CD1c-positive myeloid dendritic cell (primary cell): ENCODE data around the gene NPAS3.

Experiments used
- DNase-seq: peaks from one replicate; pipeline ENCODE4 v3.0.0-alpha.2; 2016; ENCODE audit errors: extremely low spot score

NPAS3 gene

DNA sequence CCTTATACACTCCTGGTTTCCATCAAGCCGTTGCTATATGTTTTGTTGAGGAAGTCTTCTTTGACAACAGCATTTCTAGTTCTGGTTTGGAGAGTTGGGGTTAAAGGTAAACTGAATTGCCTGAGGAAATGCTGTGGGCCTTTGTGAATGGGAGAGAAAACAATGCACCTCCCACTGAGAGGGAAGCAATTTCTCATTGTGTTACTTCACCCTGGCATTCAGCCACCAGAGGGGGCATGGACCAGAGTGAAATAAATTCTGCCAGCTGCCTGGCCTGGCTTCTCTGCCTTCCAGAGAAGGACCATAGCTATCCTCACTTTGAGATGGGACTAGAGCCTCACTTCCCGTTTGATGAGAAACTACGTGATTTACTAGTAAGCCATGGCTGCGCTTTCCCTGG is 536.9 kb downstream of the NPAS3 start:
- peak; percentile 3 for DNase-seq

DNA sequence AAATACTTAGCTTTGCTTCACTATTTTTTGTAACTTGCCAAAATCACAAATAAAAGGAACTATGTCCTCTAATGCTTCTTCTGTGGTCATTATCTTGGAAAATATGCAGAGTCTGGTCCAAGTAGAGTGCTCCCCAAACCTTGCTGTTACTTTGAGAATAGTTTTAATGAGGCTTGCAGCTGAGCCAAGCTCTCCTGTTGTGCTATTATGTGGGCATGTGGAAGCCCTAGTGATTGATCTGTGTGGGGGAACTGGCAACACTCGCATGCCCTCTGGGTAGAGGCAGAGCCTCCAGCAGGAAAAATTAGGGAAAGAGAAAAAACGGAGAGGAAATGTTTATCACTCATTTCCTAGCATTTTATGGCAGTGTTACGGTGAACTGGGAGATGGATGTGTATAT is 539.1 kb downstream of the NPAS3 start:
- no peak for DNase-seq

DNA sequence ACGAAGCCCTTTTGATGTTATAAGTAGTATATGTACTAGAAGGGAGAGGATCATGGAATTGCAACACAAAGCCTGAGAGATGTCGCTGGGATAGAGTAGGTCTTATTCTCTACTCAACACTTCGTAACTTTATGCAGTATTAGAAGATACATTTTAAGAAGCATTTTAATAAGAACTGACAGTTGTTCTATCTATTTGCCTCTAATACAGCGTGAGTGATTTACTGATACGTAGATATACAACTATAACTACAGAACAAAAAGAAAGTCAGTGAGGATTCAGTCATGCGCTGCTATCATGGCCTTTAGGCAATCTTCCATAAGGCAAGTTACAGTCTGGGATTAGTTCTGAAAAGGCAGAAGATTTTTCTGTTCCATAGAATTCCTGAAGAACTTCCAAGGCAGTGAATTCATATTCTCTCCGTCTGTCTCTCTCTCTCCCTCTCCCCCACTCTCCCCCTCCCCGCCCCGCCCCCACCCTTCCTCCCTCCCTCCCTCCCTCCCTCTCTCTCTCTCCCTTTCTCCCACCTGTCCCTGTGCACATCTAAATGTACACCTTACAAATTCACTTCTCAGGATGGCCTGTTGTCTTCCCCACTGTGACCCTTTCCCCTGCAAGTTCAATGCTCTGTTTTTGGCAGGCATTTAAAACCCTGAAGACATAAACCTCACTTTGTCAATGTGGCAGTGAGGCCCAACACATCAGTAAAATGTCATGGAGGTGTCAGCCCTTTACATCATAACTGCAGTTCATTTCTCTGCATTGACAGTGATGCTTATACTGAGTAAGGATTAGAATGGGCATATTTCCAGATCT is 541.6 kb downstream of the NPAS3 start:
- DNase-seq: no peak

DNA sequence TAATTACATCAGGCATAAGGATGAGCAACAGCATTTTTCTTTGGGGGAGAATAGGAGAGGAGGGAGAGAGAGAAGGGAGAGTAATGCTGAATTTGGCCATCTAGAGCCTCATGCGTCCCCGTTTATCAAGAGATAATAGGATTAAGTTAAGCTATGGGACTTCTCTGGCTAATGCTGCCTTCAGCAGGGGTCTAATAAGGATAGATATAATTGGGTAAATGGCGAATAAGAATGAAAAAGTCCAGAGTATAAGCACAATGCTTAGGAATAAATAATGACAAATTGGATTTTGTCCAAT is 542.2 kb downstream of the NPAS3 start:
- DNase-seq: no peak

DNA sequence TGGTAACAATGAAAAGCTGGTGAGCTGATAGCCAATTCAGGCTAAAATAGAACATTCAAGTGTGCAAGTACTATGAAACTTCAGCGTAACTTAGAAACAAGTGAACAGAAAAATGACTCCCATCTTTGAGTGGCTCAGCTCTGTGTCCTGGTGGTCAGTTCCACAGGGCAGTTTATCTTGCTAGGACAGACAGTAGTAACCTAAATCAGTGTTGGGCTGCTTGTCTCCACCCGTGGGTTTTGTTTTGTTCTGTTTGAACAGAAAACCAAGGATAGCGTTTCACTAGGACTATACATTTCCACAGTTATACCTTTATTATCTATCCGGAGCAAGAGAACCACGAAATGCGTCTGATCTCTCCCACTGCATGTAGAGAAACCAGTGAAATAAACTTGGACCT is 544.4 kb downstream of the NPAS3 start:
- no peak for DNase-seq

DNA sequence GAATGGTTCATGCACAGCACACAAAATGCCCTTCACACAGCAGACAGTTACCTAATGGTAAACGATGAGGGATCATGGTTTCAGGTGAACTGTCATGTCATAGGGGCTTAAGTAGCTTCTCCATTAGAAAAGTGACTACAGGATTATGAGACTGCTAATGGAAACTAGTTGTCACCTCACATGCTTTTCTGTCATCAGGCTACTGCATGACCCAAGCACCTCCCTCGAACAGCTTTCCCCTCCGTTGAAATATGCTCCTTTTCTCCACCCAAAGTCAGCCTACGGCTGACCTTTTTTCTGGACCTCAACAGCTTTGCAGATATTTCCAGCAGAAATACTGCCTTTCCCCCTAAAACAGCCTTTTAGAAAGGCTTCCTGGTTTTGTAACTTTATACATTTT is 544.9 kb downstream of the NPAS3 start:
- DNase-seq: no peak

DNA sequence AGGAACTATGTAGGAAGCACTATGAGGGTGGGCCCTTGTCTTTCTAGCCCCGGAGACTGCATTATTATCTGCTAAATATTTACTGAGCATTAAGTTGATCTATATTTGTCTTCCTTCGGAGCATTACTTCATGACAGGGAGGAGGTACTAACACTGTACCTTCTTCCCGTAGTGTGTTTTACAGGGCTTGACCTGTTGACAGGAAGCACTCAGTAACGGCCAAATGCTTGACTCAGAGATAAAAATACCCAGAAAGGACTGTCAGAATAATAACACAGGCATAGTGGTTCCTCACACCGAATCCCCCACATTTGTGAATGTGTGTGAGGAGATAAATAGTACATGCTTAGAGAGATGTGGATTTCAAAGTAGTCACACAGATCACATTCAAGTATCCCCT is 545.6 kb downstream of the NPAS3 start:
- DNase-seq: no peak

DNA sequence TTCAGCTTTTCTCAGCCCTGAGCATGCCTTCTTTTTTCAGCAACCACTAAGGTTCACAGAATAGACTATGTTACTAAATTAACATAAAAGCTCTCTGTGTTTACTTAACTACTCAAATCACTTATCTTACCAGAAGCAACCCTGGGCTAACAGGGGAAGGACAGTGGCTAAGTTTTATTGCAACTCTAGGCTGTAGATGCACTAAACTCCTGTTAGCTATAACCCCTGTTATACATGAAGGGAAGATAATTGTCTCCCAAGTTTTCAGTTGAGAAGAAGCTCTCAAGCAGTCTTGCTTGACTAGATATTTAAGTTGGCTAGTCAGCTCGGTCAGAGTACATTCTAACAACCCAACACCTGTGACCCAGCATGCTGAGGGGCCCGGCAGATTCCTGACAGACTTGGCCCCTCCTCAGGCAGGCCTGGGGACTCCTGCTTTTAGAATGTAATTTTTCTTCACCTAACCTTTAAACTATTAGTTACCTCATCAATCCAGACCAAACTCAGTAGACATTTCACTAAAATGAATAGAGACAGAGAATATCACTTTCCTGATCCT is 547.7 kb downstream of the NPAS3 start:
- no peak for DNase-seq

DNA sequence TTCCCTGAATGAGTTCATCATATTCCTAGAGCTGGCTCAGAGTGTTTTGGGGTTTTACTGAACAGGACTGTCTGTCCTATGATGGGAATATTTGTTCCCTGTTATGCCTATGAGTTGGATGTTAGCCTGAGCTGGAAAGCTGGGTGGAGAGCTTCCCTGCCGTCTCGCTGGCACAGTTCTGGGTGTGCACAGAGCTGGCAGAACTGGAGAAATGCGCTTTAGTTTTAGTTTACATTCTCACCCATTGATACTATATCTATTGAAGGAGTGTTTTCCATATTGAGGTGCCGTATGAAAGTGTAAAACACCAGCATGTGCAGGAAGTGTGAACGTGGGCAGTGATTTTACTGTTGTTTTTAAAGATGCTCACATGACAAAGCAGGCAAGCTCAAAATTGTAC is 549.9 kb downstream of the NPAS3 start:
- DNase-seq: no peak

DNA sequence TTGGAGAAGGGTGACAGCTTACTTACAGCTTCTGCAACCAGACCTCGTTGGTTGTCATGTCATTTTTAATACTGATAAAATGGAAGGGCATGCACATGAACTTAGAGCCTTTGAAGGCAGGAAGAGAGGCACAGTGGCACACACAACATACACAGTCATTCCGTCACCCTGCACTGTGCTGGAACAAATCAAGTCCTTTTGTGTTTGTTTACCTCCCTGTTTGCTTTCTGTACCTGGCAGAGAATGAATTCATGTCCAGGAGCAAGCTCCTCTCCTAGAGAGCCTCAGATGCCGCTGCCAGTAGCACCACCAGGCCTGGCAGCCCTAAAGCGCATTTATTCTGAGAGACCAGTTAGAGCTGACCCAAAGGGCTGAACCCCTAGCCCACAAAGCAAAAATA is 551.9 kb downstream of the NPAS3 start:
- no peak for DNase-seq

DNA sequence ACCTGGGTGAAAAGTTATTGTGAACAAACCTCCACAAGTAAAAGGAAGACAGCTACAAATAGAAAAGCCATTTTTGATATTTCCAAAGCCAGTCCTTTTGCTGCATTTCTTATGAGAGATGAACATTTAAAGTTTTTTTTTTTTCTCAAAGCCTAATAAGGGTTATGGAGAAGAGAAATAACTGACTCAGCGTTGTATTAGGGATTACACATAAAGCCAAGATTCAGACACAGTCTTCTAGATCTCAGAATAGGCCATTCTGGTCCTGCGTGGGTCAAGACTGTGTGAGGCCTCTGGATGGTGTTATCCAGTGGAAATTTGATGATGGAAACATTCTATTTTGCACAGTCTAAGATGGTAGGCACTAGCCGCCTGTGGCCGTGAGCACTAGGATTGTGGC is 552.4 kb downstream of the NPAS3 start:
- no peak for DNase-seq

DNA sequence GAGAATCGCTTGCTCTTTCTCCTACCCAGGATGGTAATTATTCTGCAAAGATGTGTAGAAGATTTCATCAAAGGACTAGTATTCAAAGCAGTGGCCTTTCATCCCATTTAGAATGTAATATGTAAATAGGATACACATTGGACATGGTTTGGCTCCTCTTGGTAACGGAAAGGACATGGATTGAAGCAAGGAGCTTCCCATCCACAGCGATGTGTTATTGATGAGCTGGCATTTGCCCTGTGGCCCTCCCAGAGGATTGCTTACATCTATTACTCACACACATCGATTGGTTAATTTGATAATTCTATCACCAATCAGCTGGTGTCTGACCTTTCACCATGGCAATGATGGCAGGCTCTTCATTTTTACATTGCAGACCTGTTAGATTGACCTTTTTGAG is 553.8 kb downstream of the NPAS3 start:
- no peak for DNase-seq

DNA sequence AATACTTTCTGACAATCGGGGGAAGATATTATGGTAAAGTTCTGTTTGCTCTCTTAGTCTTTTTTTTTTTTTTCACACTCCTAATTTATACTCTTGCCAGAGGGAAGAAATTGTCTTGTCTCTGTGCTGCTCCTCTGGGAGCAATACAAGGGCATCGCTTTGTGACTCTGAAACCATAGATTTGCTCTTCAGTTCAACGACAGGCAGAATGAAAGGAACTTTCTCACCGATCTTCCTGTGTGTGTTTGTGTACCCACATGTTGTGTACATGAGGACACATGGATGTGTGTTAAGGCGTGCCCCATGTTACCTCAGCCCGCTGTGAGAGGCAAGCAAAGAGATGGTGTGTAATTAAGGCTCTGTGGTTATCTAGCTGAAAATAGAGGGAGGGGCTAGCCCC is 554.6 kb downstream of the NPAS3 start:
- no peak for DNase-seq

DNA sequence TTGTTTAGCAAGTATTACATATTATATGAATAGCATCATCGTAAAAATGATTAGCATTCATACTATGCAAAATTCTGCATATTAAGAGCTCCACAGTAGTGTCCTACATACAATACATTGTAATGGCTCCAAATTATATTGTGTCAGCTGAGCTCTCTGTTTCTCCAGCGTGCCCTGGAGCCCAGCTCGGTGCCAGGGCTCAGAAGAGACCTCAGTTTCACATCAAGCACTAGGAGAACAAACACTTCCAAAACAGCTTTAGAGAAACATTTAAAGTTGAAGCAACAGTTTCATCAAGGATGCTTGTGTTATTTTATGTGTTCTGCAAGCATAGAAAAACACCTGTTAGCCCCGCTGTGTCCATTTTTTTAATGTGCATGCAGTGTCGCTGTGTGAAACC is 555.3 kb downstream of the NPAS3 start:
- no peak for DNase-seq

DNA sequence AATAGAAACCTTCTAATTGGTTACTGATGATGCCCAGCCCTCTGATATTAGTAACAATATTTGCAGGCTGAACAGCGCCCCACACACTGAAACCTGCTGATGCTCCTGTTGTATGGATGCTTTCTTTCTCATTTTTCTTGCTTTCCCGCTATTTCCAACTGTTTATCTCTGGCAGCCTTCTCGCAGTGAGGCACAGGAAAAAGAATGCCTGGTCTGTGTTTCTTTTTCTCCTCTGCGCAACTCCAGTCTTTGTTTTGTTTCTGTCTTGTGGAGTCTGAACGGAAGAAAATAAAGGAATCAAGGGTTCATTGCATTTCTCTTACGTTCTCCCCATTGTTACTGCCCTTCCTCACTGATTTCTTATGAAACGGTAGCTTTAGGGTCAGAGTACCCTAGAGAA is 561.0 kb downstream of the NPAS3 start:
- no peak for DNase-seq

DNA sequence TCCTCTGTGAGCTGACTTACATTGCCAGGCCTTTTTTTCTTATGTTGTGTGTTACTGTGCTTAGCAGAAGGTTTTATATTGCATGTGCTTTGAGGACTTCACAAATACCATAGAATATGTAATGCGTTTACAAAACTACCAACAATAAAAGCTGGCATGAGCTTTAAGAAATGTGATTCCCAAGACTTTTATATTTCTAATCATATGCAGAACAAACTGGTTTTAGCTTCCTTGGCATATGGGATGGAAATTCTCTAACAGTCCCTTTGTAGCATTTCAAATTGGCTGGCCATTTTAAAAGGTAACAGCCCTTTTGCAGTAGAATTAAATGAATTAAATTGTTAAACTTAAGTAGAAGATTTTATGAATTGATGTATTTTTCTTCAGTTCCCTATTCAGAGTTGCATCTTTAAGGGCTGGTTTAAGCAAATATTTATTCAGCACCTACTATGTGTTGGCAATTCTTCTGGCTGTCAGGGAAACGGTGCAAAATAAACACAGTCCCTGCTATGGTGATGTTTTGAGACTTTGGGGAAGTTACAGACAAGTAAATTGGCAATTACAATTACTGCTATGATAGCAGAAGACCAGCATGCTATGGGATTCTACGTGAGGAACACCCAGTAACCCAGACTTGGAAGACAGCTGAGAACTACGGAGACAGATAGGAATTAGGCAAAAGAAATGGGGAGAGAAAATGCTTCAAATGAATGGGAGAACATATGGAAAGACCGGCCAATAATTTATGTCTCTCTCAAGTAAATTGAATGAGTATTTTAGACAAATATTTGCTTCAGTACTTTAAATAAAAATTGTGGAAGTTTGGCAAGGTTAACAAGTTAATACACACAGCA is 565.8 kb downstream of the NPAS3 start:
- no peak for DNase-seq

DNA sequence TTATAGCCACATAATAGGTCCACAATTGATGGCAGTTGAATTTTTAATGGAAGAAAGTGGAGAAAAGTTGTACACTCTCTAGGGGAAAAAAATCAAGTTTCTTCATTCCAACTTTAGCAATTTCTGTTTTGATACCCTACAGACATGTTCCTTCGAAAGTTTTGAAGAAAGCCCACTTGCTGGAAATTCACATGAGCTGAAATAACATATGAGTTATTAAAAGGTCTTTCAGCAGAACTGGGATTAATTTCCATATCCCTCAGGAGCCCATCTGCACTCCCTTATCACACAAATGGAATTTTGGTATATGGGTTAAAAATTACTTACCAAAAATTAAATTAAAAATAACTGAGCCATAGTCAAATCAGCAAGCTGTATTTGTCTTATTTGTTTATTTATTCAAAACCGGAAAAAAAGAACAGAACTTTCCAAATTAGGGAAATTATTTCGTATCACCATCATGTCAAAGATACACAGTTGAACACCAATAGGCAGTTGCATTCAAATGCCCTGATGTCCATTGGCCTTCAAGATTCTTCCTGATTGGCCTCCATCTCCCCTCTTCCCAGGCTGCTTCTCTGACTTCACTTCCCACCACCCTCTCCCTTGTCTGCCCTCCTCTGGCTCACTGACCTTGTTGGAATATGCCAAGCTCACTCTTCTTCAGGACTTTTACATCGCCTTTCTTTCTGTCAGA is 566.7 kb downstream of the NPAS3 start:
- no peak for DNase-seq

DNA sequence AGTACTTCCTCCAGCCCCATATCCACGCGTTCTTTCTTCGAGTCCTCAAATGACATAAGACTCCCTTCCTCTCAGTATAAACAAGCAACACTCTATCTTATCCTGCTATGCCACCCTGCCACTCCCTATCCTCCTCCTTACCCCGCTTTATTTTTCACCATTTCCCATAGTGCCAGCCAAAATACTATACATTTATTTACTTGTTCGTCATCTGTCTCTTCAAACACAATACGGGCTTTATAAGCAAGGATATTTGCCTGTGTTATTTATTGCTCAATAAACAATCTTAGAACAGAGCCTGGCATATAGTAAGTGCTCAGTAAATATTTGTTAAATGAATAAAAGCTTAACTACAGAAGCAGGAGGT is 567.3 kb downstream of the NPAS3 start:
- DNase-seq: no peak

DNA sequence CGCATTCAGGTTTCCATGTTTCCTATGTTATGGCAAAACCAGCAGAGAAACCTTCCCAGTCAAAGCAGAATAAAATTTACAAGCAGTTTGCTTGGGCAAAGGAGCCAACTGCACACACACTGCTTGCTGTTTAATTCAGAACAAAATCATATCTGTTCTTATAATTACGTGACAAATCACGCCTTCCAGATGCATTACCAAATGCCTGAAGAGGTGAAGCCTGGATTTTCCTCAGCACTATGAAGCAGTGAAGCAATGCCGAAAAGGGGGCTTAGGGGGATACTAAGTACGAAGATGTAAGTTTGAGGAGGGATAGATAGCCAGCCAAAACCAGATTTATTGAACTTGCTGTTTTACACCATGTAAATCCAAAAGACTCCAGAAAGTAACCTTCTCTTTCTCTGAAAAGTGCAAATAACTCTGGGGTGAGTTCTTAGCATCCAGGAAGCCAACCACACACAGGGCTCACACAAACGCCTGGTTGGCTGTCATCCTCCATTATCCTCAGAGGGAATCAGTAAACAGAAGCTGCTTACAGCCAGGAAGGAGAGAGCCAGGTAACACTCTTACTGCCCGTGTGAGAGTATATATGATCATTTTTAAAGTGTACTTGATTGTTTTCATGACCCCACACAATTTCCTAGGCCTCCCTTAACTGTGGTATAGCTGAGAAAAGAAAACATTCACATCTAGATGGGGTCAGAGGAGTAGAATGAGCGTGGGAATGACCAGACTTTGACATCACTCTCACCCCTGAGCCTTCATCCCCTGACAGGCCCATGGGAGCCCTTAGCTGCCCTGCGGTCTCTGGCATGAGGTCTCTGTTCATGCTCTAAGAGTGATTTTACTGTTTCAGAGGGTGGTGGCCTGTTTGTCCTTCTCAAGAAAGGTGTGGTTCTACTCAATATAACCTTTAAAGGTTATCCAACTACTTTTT is 569.7 kb downstream of the NPAS3 start:
- DNase-seq: no peak

DNA sequence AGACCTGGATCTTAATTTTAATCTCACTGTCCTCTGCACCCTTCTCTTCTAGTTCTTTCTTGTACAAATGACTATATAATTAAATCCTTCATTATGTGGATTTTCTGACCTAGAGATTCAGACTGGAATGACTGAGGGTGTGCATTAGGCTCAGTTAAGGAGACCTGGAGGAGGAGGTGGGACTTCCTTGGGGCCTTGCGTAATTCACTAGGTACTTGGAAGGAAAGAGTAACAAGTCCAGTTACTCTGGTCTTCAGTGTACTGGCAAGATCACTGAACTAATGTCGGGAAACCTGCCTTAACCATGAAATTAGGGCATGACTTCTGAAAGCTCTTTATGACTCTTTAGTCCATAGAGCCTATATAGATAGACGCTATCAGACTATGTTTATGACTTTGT is 570.8 kb downstream of the NPAS3 start:
- no peak for DNase-seq

DNA sequence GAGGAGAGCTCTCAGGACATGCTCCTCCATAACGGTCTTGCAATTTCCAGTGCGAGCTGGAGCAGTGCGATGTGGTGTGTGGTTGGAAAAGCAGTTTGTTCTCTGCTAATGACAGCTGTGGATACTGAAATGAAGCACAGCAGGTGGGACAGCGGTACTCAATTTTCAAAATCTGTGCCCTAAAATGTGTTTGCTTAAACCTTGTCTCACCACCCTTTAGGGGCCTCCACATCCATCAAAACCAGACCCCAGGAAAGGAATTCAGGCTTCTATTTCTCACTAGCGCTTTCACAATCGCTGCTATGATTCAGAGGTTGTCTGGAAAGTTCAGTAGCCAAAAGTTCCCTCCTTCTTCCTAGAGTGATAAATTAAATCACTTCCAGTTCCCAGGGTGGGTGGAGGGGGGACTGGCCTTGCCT is 571.4 kb downstream of the NPAS3 start:
- no peak for DNase-seq
